Activated CD8-positive, alpha-beta memory T cell treated with anti-CD3 and anti-CD28 coated beads for 1 hour (primary cell): ENCODE measurements around the gene CBY2.
"Not testable (repeated sequence)": the region's sequence is repeated elsewhere in the genome, so short reads cannot be mapped to it uniquely, and the experiment has no call there.

ENCODE experiments used
- DNase-seq, 2 donors: peaks; one replicate each; pipeline ENCODE4 v3.0.0-alpha.2; 2020; ENCODE audit warnings: low read depth in 1 of 2; ENCODE audit errors: extremely low read depth in 1 of 2

Gene CBY2, protein sequence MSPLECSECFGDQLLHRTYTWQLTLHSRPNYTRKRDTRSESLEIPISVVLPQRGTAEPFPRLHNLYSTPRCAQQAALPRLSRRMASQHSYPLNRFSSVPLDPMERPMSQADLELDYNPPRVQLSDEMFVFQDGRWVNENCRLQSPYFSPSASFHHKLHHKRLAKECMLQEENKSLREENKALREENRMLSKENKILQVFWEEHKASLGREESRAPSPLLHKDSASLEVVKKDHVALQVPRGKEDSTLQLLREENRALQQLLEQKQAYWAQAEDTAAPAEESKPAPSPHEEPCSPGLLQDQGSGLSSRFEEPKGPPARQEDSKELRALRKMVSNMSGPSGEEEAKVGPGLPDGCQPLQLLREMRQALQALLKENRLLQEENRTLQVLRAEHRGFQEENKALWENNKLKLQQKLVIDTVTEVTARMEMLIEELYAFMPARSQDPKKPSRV

DNA sequence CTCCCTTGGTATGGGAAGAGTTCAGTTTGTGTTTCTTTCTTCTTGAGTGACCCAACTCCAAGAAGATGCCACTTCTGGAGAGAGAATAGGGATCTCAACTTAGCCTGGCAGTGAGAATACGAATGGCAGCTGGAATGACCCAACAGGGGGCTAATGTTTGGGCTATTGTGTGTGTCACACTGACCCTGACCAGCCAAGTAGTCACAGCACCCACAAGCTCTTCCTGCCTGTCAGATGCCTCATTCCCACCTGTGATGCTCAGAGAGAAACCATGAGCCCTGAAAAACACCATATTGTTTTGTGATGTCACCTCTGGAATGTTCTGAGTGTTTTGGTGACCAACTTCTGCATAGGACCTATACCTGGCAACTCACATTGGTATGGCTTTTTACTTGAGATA, at the start of gene CBY2:
Gene CBY2 (plus strand): TSS at position 233 of the 400 bp plus-strand sequence. CDS start 71 bp downstream, at position 304.
- DNase-seq = no peak

GRCh38 chr13:45654633-45655349, 47.3 kb upstream of the CBY2 start:
- DNase-seq = no peak

GRCh38 chr13:45658586-45659235, 43.4 kb upstream of the CBY2 start:
- no peak for DNase-seq

DNA sequence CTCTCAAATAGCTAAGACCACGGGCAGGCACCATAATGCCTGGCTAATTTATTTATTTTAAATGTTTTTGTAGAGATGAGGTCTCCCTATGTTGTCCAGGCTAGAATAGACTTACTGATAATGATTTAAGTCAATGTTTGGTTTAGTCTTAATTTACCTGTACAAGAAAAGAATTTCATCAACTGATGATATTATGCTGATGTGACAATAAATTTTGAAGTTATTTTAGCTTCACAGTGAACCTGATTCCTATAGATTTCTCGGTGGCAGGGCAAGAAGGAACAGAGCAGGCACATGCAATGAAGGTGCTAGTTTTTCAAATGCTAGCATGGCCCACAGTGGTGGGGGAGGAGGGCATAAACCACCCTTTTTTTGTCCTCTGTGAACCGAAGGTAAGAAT, 42.6 kb upstream of the CBY2 start:
- DNase-seq = no peak

- not testable (repeated sequence) for DNase-seq
Measured at GRCh38 chr13:45660458-45660857, 41.7 kb upstream of the CBY2 start.

- no peak for DNase-seq
Measured at GRCh38 chr13:45662162-45662561, 40.0 kb upstream of the CBY2 start.

GRCh38 chr13:45662903-45663302, 39.2 kb upstream of the CBY2 start:
- not testable (repeated sequence) for DNase-seq

GRCh38 chr13:45669626-45670025, 32.5 kb upstream of the CBY2 start:
- DNase-seq = not testable (repeated sequence)

GRCh38 chr13:45670189-45670885, 31.8 kb upstream of the CBY2 start:
- DNase-seq = no peak

DNA sequence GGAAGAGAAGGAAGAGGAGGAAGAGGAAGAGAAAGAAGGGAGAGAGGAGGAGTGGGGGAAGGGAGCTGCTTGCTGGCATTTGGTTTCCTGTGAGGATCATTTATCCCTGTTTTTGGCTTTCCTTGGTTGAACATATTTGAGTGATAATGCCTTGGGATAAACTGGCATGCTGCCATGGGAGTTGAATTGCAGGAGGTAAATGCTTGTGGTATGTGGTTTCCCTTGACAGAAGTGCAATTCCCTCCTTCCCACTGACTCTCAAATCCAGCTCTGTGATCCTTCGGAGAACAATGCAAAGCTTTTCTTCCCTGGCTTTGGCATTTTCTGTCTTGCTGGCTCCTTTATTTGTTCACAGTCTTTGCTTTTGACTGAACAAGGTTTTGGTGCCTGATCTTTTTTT, 27.2 kb upstream of the CBY2 start:
- DNase-seq = no peak

GRCh38 chr13:45678282-45678681, 23.8 kb upstream of the CBY2 start:
- DNase-seq = no peak

GRCh38 chr13:45681113-45681512, 21.0 kb upstream of the CBY2 start:
- DNase-seq = no peak

GRCh38 chr13:45682494-45683008, 19.6 kb upstream of the CBY2 start:
- DNase-seq = no peak

DNA sequence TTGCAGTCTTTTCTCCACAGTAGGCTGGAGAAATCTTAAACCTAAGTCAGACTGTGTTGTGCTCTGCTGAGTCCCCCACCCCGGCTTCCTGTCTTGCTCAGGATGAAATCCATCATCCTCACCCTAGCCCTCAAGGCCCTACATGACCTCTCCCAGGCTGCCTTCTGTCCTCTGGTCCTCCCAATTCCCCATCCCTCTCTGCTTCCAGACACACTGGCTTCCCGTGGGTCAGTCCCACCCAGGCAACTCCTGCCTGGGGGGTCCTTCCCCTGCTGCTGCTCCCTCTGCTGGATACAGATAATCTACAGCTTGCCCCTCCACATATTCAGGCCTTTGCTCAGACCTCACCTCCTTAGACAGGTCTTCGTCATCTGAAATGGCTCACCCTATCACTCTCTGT, 18.4 kb upstream of the CBY2 start:
- no peak for DNase-seq

- no peak for DNase-seq
Measured at GRCh38 chr13:45688577-45688976, 13.5 kb upstream of the CBY2 start.

DNA sequence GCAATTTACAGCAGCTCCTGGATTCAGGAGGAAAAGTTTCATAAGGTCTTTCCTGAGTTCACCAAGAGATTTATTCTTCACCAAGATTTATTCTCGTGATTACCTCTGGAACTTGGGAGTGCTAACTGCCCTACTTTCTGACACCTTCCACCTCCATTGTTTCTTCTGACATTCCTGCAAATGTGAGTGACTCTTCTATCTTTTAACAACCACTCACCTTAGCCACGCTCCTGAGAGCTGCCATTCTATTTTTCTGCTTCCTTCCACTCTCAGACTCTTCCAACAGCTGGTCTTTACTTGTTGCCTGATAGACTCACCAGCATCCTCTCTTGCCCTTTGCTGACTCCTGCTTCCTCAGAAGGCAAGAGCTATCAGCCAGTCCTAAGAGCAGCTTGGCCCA, 11.5 kb upstream of the CBY2 start:
- no peak for DNase-seq

GRCh38 chr13:45691251-45691650, 10.9 kb upstream of the CBY2 start:
- no peak for DNase-seq

GRCh38 chr13:45691667-45692066, 10.5 kb upstream of the CBY2 start:
- no peak for DNase-seq

DNA sequence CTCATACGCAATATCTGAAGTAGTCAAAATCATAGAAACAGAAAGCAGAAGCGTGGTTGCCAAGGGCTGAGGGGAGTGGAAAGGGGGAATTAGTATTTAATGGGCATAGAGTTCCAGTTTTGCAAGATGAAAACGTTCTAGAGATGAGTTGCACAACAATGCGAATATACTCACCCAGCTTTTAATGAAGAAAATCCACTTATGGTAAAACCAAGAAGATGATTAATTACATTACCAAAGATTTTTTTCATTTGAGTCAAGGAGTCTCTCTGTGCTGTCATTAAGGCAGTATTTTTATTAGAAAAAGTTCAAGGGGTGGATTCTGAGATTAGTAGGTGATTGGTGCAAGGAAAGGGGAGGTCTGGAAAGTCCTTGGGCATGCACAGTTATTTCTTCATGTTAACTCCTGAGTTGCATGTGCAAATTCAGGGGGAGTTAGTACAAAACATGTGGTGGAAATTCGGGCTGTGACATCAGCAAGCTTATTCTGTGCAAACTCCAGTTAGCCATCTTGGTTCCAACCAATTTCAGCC, 6.9 kb upstream of the CBY2 start:
- no peak for DNase-seq

DNA sequence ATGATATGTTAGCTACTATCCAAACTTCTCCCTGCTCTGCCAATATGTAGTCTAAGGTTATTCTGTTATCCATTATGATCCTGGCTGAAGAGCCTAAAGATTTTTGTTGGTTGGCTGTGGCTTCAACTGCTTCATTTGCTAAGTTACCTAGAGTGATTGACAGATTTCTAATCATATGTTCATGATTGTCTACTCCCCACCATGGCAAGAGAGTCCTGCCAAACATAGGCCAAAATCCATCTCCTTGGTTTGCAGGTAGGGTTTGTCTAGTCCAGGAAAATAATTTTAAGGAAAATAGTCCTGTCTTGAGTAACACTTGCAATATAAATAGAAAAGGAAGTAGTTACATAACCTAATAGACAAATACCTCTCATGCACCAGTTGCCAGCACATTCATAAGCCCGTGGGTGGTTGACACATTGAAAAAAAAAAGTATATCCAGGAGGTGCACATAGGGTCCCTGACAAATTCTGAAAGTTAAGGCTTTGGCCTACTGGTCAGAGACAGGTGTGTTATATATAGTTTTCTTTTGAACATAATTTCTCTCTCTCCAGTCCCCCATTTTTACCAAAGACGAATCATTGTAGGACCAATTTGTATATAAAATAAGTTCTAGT, 5.4 kb upstream of the CBY2 start:
- no peak for DNase-seq
